HG03135 (cell line): ENCODE measurements around the gene MICAL2.
A peak's percentile ranks its signal among the peaks of the same experiment; 100 is the strongest.

Experiments
- ATAC-seq: cut with Tn5 transposase; IDR thresholded peaks from one replicate; pipeline ENCODE4 v1.9.1; 2021; ENCODE audit warnings: mild to moderate bottlenecking, moderate library complexity; ENCODE audit not compliant: unreplicated experiment

The MICAL2 gene, protein sequence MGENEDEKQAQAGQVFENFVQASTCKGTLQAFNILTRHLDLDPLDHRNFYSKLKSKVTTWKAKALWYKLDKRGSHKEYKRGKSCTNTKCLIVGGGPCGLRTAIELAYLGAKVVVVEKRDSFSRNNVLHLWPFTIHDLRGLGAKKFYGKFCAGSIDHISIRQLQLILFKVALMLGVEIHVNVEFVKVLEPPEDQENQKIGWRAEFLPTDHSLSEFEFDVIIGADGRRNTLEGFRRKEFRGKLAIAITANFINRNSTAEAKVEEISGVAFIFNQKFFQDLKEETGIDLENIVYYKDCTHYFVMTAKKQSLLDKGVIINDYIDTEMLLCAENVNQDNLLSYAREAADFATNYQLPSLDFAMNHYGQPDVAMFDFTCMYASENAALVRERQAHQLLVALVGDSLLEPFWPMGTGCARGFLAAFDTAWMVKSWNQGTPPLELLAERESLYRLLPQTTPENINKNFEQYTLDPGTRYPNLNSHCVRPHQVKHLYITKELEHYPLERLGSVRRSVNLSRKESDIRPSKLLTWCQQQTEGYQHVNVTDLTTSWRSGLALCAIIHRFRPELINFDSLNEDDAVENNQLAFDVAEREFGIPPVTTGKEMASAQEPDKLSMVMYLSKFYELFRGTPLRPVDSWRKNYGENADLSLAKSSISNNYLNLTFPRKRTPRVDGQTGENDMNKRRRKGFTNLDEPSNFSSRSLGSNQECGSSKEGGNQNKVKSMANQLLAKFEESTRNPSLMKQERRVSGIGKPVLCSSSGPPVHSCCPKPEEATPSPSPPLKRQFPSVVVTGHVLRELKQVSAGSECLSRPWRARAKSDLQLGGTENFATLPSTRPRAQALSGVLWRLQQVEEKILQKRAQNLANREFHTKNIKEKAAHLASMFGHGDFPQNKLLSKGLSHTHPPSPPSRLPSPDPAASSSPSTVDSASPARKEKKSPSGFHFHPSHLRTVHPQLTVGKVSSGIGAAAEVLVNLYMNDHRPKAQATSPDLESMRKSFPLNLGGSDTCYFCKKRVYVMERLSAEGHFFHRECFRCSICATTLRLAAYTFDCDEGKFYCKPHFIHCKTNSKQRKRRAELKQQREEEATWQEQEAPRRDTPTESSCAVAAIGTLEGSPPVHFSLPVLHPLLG

DNA sequence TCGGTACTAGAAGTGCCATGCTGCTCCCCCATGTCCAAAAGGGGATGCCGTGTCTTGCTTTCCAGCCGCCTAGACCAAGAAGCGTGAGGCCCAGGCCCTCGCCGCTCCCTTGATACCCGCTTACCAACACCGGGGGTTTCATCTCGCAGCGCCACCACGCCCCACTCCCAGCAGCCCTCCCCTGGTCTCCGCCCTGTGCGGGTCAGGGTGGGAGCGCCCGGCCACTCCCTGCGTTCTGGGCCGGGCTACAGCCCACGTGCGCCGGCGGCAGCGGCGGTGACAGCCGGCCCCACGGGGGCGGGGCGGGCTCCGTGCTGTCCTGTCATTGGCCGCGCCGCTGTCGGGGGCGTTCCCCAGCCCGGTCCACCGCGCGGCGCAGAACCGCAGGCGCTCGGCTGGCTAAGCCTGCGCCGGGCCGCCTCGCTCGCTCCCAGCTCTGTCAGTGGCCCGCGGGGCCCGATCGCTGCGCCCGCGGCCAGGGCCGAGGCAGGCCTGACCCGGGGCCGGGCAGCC lies at the start of gene MICAL2:
Gene MICAL2, plus strand, starts transcription at position 390 of the 513 bp plus-strand sequence. CDS start 51,566 bp downstream, outside the sequence.
- peak; percentile 97 for ATAC-seq

DNA sequence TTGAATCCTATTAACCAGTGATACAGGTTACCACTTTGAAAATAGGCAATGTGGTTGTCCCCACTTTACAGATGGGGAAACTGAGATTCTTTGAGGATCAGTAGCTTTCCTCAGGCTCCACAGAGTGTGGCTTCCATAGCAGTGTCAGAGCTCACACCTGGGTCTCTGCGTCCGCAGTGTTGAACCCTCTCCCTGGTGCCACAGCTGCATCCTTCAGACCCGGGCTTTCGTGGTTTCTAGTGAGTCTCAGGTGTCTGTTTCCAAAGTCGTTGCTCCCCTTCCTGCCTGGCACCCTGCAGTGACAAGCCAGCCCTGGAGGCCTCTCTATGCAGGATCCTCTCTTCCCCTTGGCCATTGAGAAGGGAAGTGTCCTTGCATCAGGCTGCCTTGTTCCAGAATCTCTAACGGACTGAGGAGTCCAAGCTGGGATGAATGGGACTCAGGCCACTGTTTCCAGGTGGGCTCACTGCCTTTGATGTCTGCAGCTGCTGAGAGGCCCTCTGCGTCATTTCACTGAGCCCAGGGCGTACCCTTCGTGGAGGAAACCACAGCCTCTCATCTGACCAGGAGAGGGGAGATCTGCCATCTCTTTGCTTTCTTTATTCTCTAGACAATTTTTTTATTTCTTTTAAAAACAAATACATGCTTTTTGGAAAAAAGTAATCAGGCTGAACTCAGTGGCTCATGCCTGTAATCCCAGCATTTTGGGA lies 48.4 kb upstream of the MICAL2 start:
- no peak for ATAC-seq

DNA sequence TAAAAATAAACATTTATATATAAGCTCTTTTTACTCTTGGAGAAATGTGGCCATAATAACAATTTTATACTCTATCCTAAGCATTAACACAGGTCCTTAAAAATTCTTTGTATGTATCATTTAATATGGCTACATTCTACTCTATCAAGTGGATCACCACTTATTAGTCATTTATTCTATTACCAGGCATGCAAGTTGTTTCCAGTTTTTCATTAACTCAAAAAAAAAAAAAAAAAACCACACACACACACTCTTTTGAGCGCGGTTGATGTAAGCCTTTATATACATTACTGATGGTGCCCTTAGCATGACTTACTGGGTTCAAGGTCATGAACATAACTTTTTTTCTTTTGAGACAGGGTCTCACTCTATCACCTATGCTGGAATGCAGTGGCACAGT lies 47.1 kb upstream of the MICAL2 start:
- no peak for ATAC-seq

DNA sequence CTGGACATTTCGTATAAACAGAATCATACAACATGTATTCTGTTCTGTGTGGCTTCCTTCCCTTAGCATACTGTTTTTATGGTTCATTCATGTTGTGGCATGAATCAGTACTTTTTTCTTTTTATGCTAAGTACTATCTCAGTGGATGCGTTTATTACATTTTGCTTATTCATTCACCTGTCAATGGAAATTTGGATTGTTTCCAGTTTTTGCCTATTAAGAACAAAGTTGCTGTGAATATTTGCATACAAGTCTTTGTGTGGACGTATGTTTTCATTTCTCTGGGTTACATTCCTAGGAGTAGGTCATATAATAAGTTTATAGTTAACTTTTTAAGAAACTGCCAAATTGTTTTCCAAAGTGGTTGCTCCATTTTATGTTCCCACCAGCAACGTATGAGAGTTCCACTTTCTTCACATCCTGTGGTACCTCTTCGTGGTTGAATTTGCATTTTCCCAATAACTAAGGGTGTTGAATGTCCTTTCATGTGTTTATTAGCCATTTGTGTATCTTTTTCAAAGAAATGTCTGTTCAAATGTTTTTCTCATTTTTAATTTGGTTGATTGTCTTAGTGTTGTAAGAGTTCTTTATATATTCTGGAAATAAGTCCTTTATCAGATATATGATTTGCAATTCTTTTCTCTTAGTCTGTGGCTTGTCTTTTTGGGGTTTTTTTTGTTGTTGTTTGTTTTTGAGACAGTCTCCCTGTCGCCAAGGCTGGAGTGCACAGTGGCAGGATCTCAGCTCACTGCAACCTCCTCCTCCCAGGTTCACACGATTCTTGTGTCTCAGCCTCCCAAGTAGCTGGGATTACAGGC lies 46.0 kb upstream of the MICAL2 start:
- no peak for ATAC-seq

GRCh38 chr11:12064954-12065280 lies 45.5 kb upstream of the MICAL2 start:
- ATAC-seq = no peak

DNA sequence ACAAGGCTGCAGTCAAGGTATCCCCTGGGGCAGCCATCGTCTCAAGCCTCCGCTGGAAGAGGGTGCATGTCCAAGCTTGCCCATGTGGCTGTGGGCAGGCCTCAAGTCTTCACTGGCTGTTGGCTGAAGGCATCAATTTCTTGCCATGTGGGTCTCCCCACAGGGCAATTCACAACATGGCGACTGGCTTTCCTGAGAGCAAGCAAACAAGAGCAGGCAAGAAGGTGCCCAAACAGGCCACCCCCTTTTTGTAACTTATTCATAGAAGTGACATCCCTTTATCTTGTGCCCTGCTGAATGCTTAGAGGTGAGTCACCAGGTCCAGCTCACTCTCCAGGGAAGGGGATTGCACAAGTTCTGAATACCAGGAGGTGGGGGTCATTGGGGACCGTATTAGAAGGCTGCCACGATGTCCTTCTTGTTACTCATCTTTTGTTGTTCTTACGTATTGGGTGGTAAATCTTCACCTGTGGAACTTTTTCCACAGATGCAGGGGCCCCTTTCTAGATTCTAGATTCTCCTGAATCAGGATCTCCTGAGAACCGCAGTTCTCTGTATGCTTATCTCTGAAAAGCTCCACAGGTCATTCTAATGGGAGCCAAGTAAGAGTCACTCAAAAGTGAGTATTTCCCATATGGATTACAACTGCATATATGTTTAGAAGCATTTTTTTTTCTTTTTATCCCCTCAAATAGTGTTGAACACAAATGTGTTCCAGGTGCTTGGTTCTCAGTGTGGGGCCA lies 44.2 kb upstream of the MICAL2 start:
- no peak for ATAC-seq

GRCh38 chr11:12066799-12067508 lies 43.4 kb upstream of the MICAL2 start:
- ATAC-seq = no peak

DNA sequence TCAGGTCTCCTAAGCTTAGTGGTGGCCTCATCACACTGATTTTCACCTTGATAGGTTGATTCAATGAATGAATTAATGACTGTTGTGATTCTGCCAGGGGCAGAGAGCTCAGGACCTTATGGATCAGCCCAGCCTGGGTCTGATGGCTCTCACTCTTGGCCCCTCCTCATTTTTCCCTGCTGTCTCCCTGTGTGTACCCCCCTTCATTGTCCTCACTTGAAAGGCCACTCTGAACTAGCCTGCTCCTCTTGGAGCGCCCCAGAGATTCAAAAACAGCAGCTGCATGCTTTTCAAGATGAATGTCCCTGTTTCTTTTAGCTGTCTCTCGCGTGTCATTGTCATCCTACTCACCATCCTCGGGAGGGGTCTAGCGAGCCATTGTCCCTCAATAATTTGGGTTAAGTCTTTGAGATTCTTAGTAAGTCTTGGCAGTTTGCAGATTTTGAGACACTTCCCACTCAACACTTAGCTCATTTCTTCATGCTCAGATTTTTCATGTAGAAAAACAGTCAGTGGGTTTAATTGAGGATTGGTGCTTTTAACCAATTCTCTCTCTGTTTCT lies 42.5 kb upstream of the MICAL2 start:
- no peak for ATAC-seq

- ATAC-seq = no peak
These were observed 41.2 kb upstream of the MICAL2 start for GRCh38 chr11:12069066-12069676.

- no peak for ATAC-seq
These were observed 39.7 kb upstream of the MICAL2 start for GRCh38 chr11:12070446-12071267.

GRCh38 chr11:12071574-12071973 lies 38.8 kb upstream of the MICAL2 start:
- ATAC-seq = no peak

- no peak for ATAC-seq
These were observed 37.0 kb upstream of the MICAL2 start for GRCh38 chr11:12073436-12073835.

DNA sequence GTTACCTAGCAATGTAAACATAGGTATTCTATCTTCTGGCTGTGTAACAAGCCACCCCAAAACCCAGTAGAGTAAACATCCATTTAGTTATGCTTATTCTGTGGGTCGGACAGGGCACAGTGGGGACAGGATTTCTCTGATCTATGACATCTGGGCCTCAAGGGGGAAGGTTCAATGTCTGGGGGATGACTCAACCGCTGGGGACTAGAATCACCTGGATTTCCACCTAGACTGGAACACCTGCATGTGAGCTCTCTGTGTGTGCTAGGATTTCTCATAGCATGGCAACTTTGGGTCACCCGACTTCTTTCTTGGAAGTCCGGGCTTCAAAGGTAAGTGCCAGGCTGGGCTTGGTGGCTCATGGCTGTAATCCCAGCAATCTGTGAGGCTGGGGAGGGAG lies 36.5 kb upstream of the MICAL2 start:
- no peak for ATAC-seq

- ATAC-seq = no peak
These were observed 35.7 kb upstream of the MICAL2 start for GRCh38 chr11:12074529-12075195.

- ATAC-seq = no peak
These were observed 35.1 kb upstream of the MICAL2 start for GRCh38 chr11:12075291-12075690.
